ENCODE results near the gene RFNG.

RFNG gene

DNA sequence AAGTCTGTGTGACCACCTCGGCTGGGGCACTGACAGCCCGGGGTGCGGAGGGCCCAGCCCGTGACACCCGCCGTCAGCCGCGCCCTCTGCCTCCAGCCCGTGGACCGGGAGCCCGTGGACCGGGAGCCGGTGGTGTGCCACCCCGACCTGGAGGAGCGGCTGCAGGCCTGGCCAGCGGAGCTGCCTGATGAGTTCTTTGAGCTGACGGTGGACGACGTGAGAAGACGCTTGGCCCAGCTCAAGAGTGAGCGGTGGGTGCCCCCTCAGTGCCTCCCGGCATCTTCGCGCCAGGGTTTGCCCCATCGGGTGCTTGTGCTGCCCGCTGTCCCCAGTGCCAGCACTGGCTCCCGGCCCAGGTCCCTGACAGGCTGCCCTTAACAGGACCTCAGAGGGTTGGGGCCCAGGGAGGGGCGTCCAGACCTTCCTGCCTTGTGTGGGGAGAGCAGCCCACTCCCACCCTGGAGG, 42.6 kb downstream of the RFNG start:
- Mint-ChIP-seq H3K27ac (no peak overlapping the region), H3K9me3 (no peaks in the 10 kb centered on the region), H3K36me3 (ENCODE audit: low read depth) (no peaks in the 10 kb centered on the region), H3K4me1 (ENCODE audit: low read depth) (no peaks in the 10 kb centered on the region), H3K4me3 (no peak overlapping the region), H3K27me3 (ENCODE audit: low read depth) (no peaks in the 10 kb centered on the region)

DNA sequence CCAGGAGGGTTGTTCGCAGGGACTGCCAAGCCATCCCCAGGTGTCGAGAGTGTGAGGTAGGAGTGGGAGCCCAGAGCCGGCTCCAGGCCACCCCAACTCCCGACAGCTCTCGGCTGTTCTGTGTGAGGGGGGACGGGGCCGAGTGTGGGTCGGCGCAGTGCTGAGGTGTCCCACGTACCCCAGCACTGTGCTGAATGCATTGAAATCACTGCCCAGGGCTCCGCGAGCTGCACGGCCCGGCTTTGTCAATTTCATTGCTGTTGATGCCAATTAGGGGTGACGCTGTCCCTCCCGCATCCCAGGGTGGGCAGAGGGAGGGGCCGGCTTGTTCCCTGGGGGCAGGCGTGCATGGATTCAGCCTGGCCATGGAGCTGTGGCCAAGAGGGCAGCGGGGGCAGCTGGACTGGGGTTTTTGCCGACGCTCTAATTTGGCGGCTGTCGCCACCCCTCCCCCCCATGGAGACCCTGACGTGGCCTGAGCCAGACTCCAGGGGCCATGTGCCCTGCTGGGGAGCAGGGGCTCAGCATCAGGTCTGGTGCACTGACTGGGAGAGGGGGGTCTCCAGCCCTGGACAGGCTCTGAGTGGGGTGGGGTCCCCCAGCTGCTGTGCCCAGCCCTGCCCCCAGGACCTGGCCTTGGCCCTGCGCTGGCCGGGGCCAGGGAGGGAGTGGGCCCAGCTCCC, 43.2 kb downstream of the RFNG start:
- Mint-ChIP-seq H3K27ac (no peak overlapping the region), H3K4me3 (no peak overlapping the region), H3K36me3 (ENCODE audit: low read depth) (no peaks in the 10 kb centered on the region), H3K9me3 (no peaks in the 10 kb centered on the region), H3K27me3 (ENCODE audit: low read depth) (no peaks in the 10 kb centered on the region), H3K4me1 (ENCODE audit: low read depth) (no peaks in the 10 kb centered on the region)

DNA sequence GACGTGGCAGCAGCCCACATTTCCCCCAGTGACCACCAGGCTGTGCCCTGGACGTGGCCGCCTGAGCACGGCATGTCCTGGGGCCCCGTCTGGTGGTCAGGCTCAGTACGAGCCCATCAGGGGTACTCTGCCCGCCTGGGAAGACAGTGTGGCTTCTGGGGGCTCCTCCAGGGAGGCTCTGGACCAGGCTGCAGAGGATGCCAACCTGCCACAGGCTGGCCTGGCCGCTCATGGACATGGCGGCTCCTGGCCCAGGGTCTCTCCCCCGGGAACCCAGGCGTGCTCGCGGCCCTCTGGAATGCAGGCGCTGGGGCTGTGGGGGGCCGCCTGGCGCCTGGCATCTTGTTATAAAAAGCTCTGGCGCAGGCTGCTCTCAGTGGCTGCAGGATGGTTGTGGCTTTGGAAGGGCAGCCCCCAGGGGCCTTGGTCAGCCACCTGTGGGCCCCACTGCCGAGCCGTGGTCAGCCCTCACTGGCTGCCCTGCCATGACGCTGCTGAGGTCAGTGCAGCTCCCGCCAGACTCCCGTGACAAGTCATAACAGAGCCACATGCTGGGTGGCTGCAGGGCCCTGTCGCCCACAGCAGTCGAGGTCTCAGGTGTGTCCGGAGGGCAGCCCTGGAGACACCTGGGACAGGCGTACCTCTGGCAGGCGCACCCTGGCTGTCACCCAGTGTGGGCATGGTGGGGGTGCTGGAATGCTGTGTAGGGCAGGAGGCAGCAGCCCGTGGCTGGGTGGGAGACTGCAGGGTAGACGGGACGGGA, 43.9 kb downstream of the RFNG start:
- no peak overlapping the region for H3K4me3 Mint-ChIP-seq
- no peaks in the 10 kb centered on the region for H3K9me3 Mint-ChIP-seq
- no peaks in the 10 kb centered on the region for H3K36me3 Mint-ChIP-seq (ENCODE audit: low read depth)
- no peak overlapping the region for H3K27ac Mint-ChIP-seq
- H3K27me3 Mint-ChIP-seq (ENCODE audit: low read depth): no peaks in the 10 kb centered on the region
- no peaks in the 10 kb centered on the region for H3K4me1 Mint-ChIP-seq (ENCODE audit: low read depth)

DNA sequence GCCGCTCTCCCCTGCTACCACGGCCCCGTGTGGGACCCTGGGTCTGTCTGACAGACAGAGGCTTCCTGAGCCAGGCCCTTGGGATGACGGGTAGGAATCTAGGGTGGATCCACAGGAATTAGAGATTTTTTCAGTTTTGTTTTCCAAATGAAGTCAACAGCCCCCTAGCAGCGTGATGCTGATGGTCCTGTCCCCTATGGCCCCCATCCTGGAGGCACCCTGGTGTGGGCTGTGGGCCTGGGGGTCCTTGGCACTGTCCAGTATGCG, 44.5 kb downstream of the RFNG start:
- Mint-ChIP-seq H3K27ac (no peak overlapping the region), H3K9me3 (no peaks in the 10 kb centered on the region), H3K4me3 (no peak overlapping the region), H3K27me3 (ENCODE audit: low read depth) (no peaks in the 10 kb centered on the region), H3K36me3 (ENCODE audit: low read depth) (no peaks in the 10 kb centered on the region), H3K4me1 (ENCODE audit: low read depth) (no peaks in the 10 kb centered on the region)

DNA sequence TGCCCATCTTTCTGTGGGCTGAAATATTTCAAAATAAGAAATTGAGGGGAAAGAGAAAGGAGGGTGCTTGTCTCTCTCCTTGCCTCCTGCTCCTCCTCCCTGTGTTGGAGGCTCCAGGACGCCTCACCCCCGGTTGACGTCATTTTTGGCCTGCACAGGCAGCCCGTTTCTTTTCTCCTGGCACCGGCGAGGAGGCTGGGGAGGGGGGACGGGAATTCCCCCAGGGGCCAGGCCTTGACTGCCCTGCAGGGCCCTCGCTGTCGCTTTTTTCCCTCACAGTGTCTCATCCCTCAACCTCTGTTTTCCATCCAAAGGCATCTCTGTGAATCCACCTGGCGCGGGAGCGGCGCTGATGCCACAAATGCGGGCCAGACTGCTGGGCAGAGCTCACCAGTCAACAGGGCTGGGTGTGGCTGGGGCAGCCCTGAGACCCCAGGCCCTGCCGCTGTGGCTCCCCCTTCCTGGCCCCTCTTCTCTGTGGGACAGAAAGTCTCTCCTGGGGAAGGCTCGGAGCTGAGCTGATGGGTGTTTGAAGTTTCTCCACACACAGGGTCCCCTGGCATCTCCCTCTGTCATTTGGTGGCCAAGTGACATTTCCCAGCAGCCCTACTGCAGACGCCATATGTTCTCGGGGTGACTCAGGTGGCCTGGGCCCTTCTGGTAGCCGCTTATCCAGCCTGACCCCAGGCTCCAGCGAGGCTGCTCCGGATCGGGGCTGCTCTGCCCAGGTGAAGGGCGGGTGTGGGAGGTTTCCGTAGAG, 45.0 kb downstream of the RFNG start:
- H3K4me3 Mint-ChIP-seq: no peak overlapping the region
- H3K27ac Mint-ChIP-seq: no peak overlapping the region
- no peaks in the 10 kb centered on the region for H3K4me1 Mint-ChIP-seq (ENCODE audit: low read depth)
- H3K27me3 Mint-ChIP-seq (ENCODE audit: low read depth): no peaks in the 10 kb centered on the region
- no peaks in the 10 kb centered on the region for H3K9me3 Mint-ChIP-seq
- no peaks in the 10 kb centered on the region for H3K36me3 Mint-ChIP-seq (ENCODE audit: low read depth)

DNA sequence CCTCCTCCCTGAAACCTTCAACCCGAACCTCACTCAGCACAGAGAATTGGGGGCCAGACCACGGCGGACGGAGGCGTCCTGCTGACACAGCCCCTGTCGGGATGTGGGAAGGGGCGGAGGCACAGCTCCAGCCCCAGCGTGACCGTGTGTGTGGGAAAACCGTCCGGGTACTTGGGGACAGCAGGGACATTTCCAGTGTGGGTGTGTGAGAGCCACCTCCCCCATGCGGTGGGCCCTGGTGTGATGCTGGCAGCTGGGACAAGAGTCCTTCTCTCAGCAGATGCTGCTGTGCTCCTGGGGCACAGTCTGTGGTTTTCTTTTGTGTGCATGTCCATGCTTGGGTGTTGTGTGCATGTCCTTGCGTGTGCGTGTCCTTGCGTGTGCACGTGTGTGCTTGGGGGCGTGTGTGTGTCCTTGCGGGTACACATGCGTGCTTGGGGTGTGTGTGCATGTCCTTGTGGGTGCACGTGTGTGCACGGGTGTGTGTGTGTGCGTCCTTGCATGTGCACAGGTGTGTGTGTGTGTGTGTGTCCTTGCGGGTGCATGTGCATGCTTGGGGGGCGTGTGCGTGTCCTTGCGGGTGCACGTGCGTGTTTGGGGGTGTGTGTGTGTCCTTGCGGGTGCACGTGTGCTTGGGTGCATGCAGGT, 45.8 kb downstream of the RFNG start:
- Mint-ChIP-seq H3K4me3 (no peak overlapping the region), H3K27me3 (ENCODE audit: low read depth) (no peaks in the 10 kb centered on the region), H3K36me3 (ENCODE audit: low read depth) (no peaks in the 10 kb centered on the region), H3K27ac (no peak overlapping the region), H3K9me3 (no peaks in the 10 kb centered on the region), H3K4me1 (ENCODE audit: low read depth) (no peaks in the 10 kb centered on the region)

DNA sequence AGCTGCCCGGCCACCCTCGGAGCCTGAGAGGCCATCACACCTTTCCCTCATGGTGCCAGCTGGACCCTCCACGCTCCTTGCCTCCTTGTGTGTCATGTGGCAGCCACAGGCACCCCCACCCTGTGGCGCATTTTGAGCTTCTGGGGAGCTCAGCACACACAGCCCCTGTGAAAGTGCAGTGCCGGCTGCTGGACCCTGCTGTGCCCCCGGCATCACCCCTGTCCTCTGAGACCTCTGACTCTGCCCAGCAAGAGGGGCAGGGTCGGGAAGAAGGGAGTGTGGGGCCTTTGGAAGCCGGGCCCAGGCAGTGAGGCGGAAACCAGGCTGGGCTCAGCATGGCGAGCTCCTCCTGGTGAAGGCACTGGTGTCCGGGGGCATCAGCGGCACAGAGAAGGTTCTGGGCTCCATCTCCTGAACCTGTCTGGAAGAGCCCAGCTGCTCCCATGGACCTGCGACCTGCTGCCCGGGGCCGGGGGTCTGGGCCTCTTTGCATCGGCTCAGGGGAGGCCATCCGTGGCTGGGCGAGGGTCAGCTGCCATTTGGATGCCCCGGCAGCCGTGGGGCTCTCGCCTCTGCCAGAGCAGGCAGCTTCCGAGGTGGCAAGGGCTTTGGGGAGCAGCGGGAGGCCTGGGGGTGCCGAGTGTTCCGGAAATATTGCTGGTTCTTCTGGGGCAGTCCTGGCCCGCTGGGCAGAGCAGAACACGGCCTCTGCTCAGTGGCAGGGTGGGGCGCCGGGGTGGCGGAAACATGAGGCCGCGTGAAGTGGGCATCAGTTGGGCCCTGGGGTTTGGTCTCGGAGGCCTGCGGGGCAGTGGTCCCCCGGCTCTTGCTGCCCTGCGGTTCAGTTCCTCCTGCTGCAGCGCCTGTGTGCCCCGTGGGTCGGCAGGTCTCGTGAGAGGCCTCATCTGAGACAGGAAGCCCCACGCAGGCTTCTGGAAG, 46.8 kb downstream of the RFNG start:
- no peaks in the 10 kb centered on the region for H3K27me3 Mint-ChIP-seq (ENCODE audit: low read depth)
- H3K4me1 Mint-ChIP-seq (ENCODE audit: low read depth): no peaks in the 10 kb centered on the region
- no peak overlapping the region for H3K4me3 Mint-ChIP-seq
- no peaks in the 10 kb centered on the region for H3K9me3 Mint-ChIP-seq
- no peaks in the 10 kb centered on the region for H3K36me3 Mint-ChIP-seq (ENCODE audit: low read depth)
- no peak overlapping the region for H3K27ac Mint-ChIP-seq

DNA sequence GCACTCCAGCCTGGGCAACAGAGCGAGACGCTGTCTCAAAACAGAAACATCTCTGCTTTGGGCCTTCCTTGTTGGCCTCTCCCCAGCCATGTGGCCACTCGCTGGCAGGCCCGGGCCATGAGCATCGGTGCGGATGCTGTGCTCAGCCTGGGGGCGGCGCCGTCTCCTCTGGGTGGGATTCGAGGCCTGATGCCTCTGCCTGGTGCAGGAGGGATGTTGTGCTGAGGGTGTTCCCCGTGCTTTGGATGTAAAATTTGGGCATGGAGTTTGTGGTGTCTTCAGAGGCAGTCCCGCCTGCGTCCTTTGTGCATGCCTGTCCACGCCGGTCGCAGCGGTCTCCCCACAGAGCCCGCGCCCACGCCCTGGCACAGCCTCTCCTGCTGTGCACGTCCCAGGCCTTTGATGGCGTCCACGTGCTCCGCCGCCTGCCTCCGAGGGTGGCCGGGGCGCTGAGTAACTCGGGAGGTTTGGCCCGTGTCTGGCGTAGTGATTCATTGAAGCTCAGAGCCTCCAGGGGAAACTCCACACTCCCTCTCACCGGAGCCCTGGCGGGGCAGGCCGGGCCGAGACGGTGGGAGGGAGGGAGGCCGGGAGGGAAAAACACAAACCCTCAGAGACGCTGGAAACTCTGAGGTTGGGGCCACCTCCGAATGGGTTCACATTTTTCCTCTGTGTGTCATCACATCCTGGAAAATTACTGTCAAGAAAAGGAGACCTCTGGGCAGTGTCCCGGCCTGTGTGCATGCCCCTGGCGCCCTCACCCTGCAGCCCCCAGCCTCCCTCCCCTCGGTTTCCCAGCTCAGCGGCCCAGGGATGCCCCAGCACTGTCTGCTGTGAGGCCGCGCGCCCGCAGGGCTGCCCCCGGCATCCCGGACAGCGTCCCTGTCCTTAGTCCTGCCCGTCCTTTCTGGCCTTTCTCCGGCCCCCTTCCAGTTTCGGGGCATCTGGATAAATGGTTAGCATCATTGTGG, 47.9 kb downstream of the RFNG start:
- no peak overlapping the region for H3K27ac Mint-ChIP-seq

DNA sequence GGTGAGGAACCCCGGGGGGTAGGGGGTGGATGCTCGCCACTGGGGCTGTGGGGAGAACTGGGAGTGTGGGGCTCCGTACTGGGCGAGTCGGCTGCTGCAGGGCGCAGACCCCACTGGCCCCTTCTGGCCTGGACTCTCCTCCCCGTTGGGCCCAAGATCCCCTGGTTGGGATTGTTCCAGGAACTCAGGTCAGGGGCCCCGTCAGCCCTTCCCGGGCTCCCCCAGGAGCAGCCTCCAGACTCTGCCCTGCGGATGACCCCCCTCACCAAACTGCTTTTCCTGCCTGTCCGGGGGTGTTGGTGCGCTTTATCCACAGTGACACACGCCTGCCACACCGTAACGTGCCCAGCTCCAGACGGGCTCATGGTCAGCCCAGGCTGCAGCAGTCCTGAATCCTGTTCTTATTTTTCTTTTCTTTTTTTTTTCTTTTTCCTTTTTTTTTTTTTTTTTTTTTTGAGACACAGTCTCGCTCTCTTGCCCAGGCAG, 50.0 kb downstream of the RFNG start:
- Mint-ChIP-seq H3K36me3 (ENCODE audit: low read depth) (no peaks in the 10 kb centered on the region), H3K4me3 (no peak overlapping the region), H3K27me3 (ENCODE audit: low read depth) (no peaks in the 10 kb centered on the region), H3K4me1 (ENCODE audit: low read depth) (no peaks in the 10 kb centered on the region), H3K9me3 (no peaks in the 10 kb centered on the region), H3K27ac (no peak overlapping the region)

More for the DNA sequence above, 47.9 kb downstream of the RFNG start:
- Mint-ChIP-seq H3K4me3 (no peak overlapping the region), H3K4me1 (ENCODE audit: low read depth) (no peaks in the 10 kb centered on the region), H3K27me3 (ENCODE audit: low read depth) (no peaks in the 10 kb centered on the region), H3K36me3 (ENCODE audit: low read depth) (no peaks in the 10 kb centered on the region), H3K9me3 (no peaks in the 10 kb centered on the region)

DNA sequence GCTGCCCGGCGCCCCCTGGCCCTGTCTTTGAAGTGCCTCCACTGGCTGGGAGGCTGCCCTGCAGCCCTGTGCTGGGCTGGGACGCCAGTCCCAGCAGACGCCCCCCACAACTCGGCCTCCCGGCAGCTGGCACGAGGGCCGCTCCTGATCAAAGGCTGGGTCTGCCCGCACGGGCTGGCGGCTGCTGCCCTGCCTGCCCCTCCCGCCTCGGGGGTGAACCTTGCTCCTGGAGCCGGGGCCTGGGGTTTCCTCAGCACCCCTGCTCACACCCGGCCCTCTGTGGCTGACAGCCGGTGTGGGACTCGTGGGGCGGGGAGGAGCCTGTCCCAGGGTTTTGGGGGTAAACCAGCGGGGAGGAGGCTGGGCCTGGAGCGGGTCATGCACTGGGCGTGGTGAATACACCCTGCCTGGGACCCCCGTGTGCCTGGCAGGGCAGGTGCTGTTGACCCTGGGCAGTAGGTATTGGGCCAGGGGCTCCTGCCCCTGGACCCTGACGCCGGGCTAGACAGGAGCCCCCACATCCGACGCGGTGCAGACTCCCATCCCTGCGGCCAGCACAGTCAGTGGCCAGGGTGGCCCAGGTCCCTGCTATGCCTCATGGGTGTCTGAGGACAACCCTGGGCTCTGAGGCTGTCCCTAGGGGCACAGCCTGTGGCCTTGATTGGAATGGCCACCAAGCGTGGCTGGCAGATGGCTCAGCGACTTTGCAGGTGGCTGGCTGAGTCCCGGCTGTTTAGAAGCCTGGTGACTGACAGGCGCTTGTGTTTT, 50.6 kb downstream of the RFNG start:
- no peaks in the 10 kb centered on the region for H3K4me1 Mint-ChIP-seq (ENCODE audit: low read depth)
- H3K27me3 Mint-ChIP-seq (ENCODE audit: low read depth): no peaks in the 10 kb centered on the region

DNA sequence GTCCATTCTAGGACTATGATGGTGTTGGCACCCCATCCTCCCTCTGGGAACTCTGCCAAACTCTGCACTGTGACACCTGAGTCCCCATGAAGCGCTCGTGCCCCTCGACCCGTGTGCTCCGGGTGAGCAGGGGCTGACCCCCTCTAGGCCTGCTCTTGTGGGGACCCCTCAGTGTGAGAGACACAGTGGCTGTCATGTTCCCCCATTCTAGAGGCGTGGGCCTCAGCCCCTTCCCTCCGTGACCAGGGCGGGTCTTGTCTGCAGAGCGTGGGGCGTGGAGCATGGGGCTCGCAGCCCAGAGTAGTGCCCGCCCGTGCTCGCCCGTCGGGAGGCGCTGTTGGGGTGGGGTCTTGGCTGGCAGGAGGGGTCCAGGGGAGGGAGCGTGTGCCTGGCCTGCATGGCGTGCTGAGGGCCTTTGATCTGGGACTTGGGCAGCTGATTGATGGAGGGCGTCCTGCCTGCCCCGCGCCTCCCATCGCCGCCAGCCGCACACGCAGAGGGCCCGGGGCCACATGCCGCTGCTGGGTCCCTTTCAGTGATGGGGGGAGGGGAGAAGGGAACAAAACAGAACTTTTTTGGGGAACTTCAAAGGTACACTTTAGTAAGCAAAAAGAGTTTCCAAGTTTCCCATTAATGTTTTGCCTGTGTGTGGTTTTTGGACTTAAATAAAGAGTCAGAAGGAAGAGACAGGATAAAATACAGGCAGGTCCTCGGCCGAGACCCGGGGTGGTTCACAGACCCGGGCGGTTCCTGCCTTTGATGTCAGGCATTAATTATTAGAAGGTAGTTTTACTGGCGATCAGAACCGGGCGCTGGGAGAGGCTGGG, 51.4 kb downstream of the RFNG start:
- Mint-ChIP-seq H3K4me1 (ENCODE audit: low read depth) (no peaks in the 10 kb centered on the region), H3K9me3 (no peaks in the 10 kb centered on the region), H3K27me3 (ENCODE audit: low read depth) (no peaks in the 10 kb centered on the region), H3K36me3 (ENCODE audit: low read depth) (no peaks in the 10 kb centered on the region), H3K4me3 (no peak overlapping the region), H3K27ac (no peak overlapping the region)

More for the DNA sequence above, 50.6 kb downstream of the RFNG start:
- Mint-ChIP-seq H3K36me3 (ENCODE audit: low read depth) (no peaks in the 10 kb centered on the region), H3K4me3 (no peak overlapping the region), H3K27ac (no peak overlapping the region), H3K9me3 (no peaks in the 10 kb centered on the region)

DNA sequence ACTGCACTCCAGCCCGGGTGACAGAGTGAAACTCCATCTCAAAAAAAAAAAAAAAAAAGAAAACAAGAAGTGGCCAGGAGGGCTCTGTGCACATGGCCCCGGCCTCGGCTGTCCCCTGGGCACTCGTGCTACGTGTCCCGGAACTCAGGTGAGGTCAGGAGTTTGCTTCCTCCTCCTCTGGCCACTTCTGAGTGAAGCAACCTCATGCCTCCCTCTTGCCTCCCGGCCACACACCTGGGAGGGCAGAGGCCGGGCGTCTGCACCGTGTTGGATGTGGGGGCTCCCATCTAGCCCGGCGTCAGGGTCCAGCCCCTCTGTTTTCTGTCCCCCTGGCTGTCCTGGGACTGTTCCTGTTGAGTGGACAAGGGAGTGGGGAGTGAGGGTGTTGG, 52.0 kb downstream of the RFNG start:
- H3K4me1 Mint-ChIP-seq (ENCODE audit: low read depth): no peaks in the 10 kb centered on the region
- H3K27me3 Mint-ChIP-seq (ENCODE audit: low read depth): no peaks in the 10 kb centered on the region
- no peak overlapping the region for H3K27ac Mint-ChIP-seq
- no peaks in the 10 kb centered on the region for H3K9me3 Mint-ChIP-seq
- H3K4me3 Mint-ChIP-seq: no peak overlapping the region
- H3K36me3 Mint-ChIP-seq (ENCODE audit: low read depth): no peaks in the 10 kb centered on the region
